ENCODE measurements around the gene CASQ2.

CASQ2 gene

GRCh38 chr1:115651391-115651790, 117.1 kb downstream of the CASQ2 start:
- TF ChIP-seq POU2F2 (IDR thresholded peaks at IDR 0.05; ENCODE audit: low read depth, low read length), result no peak
- no peak for TF ChIP-seq SPI1 (IDR thresholded peaks at IDR 0.05; ENCODE audit: low read depth, low read length)
- TF ChIP-seq TAF1 (IDR thresholded peaks at IDR 0.05; ENCODE audit: low read depth, low read length), result no peak
- TF ChIP-seq POLR2AphosphoS5 (IDR thresholded peaks at IDR 0.05; ENCODE audit: low read depth, low read length), result no peak
- TF ChIP-seq POLR2A (IDR thresholded peaks at IDR 0.05; ENCODE audit: low read depth, low read length), result no peak
- no peak for TF ChIP-seq PAX5 (IDR thresholded peaks at IDR 0.05; ENCODE audit: insufficient read depth, low read length, severe bottlenecking)
- DNase-seq (ENCODE audit: insufficient read length, low spot score) (no peak), FAIRE-seq (no peak)

- no peak for FAIRE-seq
- DNase-seq (ENCODE audit: insufficient read length, low spot score), result no peak
- no peak for TF ChIP-seq TAF1 (IDR thresholded peaks at IDR 0.05; ENCODE audit: low read depth, low read length)
- no peak for TF ChIP-seq POLR2AphosphoS5 (IDR thresholded peaks at IDR 0.05; ENCODE audit: low read depth, low read length)
- no peak for TF ChIP-seq POLR2A (IDR thresholded peaks at IDR 0.05; ENCODE audit: low read depth, low read length)
- TF ChIP-seq SPI1 (IDR thresholded peaks at IDR 0.05; ENCODE audit: low read depth, low read length), result no peak
- TF ChIP-seq PAX5 (IDR thresholded peaks at IDR 0.05; ENCODE audit: insufficient read depth, low read length, severe bottlenecking), result no peak
- TF ChIP-seq POU2F2 (IDR thresholded peaks at IDR 0.05; ENCODE audit: low read depth, low read length), result no peak
These were observed 117.6 kb downstream of the CASQ2 start for GRCh38 chr1:115650961-115651360.
